ENCODE data around the gene ROBO1. TPM values are rescaled to one million over a fixed set of nuclear protein-coding genes. Genes with fewer than 3 reads are reported as not detected.

Gene ROBO1
- total and polyA plus RNA-seq, 2 donors from 2014 or later = 2.1 to 22.1 TPM

- no peak overlapping the region for H3K9ac ChIP-seq (ENCODE audit: low read length in 3 of 3)
- intact Hi-C loops (cut with DNase I) = no loop called here
- H3K9me3 ChIP-seq (ENCODE audit: control insufficient read depth in 2 of 3, insufficient read depth in 1 of 3, low read length in 3 of 3) = no peaks in the 10 kb centered on the region
- no peaks in the 10 kb centered on the region for H3K27me3 ChIP-seq (ENCODE audit: control insufficient read depth, insufficient read depth, low read length)
- DNase-seq (no peak), FAIRE-seq (no peak)
- H3K4me3 ChIP-seq (ENCODE audit: low read length in 3 of 3) = no peak overlapping the region
- H3K27ac ChIP-seq (ENCODE audit: low read depth in 2 of 2, low read length in 2 of 2) = no peak overlapping the region
- no peak for TF ChIP-seq CTCF (IDR thresholded peaks at IDR 0.05; ENCODE audit: borderline replicate concordance, extremely low read depth, insufficient read depth)
- H3K4me1 ChIP-seq (ENCODE audit: control insufficient read depth in 2 of 3, insufficient read depth in 2 of 3, low read depth in 1 of 3, low read length in 3 of 3) = no peaks in the 10 kb centered on the region
- H3K36me3 ChIP-seq (ENCODE audit: control insufficient read depth in 2 of 3, insufficient read depth in 3 of 3, low read length in 3 of 3) = no peaks in the 10 kb centered on the region
Measured at GRCh38 chr3:79097964-79098660, 669.7 kb downstream of the ROBO1 start.

DNA sequence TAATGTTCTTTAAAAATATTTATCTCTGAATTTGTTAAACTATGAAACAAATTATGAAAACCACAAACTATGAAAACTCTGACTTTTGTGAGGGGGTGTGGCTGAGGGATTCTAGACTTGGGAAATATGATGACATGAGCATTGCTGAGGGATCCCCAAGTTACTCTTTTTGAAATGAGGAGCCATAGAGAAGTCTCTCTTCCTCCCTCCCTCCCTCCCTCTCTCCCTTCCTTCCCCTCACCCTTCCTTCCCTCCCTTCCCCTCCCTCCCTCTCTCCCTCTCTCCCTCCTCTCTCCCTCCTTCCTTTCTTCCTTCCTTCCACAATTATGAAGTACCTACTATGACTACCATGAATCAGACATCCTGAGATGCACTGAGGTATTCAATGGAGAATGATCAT, 673.1 kb downstream of the ROBO1 start:
- Histone ChIP-seq H3K4me1 (ENCODE audit: control insufficient read depth in 2 of 3, insufficient read depth in 2 of 3, low read depth in 1 of 3, low read length in 3 of 3) (no peaks in the 10 kb centered on the region), H3K4me3 (ENCODE audit: low read length in 3 of 3) (no peak overlapping the region), H3K9ac (ENCODE audit: low read length in 3 of 3) (no peak overlapping the region), H3K27ac (ENCODE audit: low read depth in 2 of 2, low read length in 2 of 2) (no peak overlapping the region), H3K27me3 (ENCODE audit: control insufficient read depth, insufficient read depth, low read length) (no peaks in the 10 kb centered on the region), H3K9me3 (ENCODE audit: control insufficient read depth in 2 of 3, insufficient read depth in 1 of 3, low read length in 3 of 3) (no peaks in the 10 kb centered on the region), H3K36me3 (ENCODE audit: control insufficient read depth in 2 of 3, insufficient read depth in 3 of 3, low read length in 3 of 3) (no peaks in the 10 kb centered on the region)
- TF ChIP-seq CTCF (IDR thresholded peaks at IDR 0.05; ENCODE audit: borderline replicate concordance, extremely low read depth, insufficient read depth) = no peak
- DNase-seq (no peak), FAIRE-seq (no peak)
- intact Hi-C loops (cut with DNase I) = no loop called here

DNA sequence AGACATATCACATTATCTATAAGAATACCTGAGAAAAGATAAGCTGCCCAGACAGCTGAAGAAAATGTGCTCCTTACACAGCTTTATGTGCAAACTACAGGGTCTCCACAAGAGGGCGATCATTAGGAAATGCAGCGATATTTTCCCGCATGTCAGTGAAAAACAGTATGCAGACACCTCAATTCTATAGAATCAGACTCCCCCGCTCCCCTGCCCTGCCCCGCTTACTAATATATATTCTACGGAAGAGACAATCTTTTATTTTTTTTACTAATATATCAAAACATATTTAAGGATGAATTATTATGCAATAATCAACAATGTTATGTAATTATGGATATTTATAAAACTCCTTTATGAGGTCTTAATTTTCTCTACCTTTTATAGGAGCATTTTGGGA, 681.3 kb downstream of the ROBO1 start:
- no peaks in the 10 kb centered on the region for H3K27me3 ChIP-seq (ENCODE audit: control insufficient read depth, insufficient read depth, low read length)
- no peak overlapping the region for H3K9ac ChIP-seq (ENCODE audit: low read length in 3 of 3)
- intact Hi-C loops (cut with DNase I) = no loop called here
- H3K9me3 ChIP-seq (ENCODE audit: control insufficient read depth in 2 of 3, insufficient read depth in 1 of 3, low read length in 3 of 3) = no peaks in the 10 kb centered on the region
- no peaks in the 10 kb centered on the region for H3K36me3 ChIP-seq (ENCODE audit: control insufficient read depth in 2 of 3, insufficient read depth in 3 of 3, low read length in 3 of 3)
- no peak overlapping the region for H3K27ac ChIP-seq (ENCODE audit: low read depth in 2 of 2, low read length in 2 of 2)
- H3K4me3 ChIP-seq (ENCODE audit: low read length in 3 of 3) = no peak overlapping the region
- TF ChIP-seq CTCF (IDR thresholded peaks at IDR 0.05; ENCODE audit: borderline replicate concordance, extremely low read depth, insufficient read depth) = peak; percentile 73
- peak in 4 of 5 donors; percentile 53 to 78 (median 71) for DNase-seq
- H3K4me1 ChIP-seq (ENCODE audit: control insufficient read depth in 2 of 3, insufficient read depth in 2 of 3, low read depth in 1 of 3, low read length in 3 of 3) = no peaks in the 10 kb centered on the region
- FAIRE-seq = no peak

GRCh38 chr3:79085171-79085570, 682.6 kb downstream of the ROBO1 start:
- no peaks in the 10 kb centered on the region for H3K27me3 ChIP-seq (ENCODE audit: control insufficient read depth, insufficient read depth, low read length)
- intact Hi-C loops (cut with DNase I) = no loop called here
- TF ChIP-seq CTCF (IDR thresholded peaks at IDR 0.05; ENCODE audit: borderline replicate concordance, extremely low read depth, insufficient read depth) = no peak
- FAIRE-seq = no peak
- no peak overlapping the region for H3K9ac ChIP-seq (ENCODE audit: low read length in 3 of 3)
- H3K9me3 ChIP-seq (ENCODE audit: control insufficient read depth in 2 of 3, insufficient read depth in 1 of 3, low read length in 3 of 3) = no peaks in the 10 kb centered on the region
- H3K27ac ChIP-seq (ENCODE audit: low read depth in 2 of 2, low read length in 2 of 2) = no peak overlapping the region
- H3K4me3 ChIP-seq (ENCODE audit: low read length in 3 of 3) = no peak overlapping the region
- DNase-seq = no peak
- H3K36me3 ChIP-seq (ENCODE audit: control insufficient read depth in 2 of 3, insufficient read depth in 3 of 3, low read length in 3 of 3) = no peaks in the 10 kb centered on the region
- no peaks in the 10 kb centered on the region for H3K4me1 ChIP-seq (ENCODE audit: control insufficient read depth in 2 of 3, insufficient read depth in 2 of 3, low read depth in 1 of 3, low read length in 3 of 3)

All from kidney (tissue), 14 donors.